MCF 10A (cell line): ENCODE data around the gene PDE9A. TPM values are rescaled to one million over a fixed set of nuclear protein-coding genes. Genes with fewer than 3 reads are reported as not detected.

ENCODE experiments used
- BruUV-seq: library from RNA; stranded (reverse); fragments of 400-500 nt; replicated peaks from 2 replicates; lab custom pipeline; 2021; lab: Mats Ljungman, UMichigan
- CTCF ChIA-PET: fragments of 300-600 bp; sonication (Branson Sonifier 250); formaldehyde crosslinking; extraction: SDS; loops from one replicate; lab custom pipeline; 2021; ENCODE audit warnings: antibody characterized with exemption, inconsistent platforms; lab: Yijun Ruan, JAX
- POLR2A ChIA-PET: fragments of 300-600, 350-650 bp; sonication (Branson Sonifier 250); formaldehyde crosslinking; extraction: SDS; loops from one replicate; lab custom pipeline; 2020; ENCODE audit warnings: antibody characterized with exemption, inconsistent platforms; lab: Yijun Ruan, JAX
- DNase-seq: peaks from one replicate; pipeline ENCODE4 v3.0.0-alpha.2; 2018; ENCODE audit not compliant: unreplicated experiment
- H3K27ac Mint-ChIP-seq: one replicate; pipeline ENCODE4 v1.8.0; 2022; ENCODE audit warnings: mild to moderate bottlenecking, low read depth, mixed read lengths; ENCODE audit not compliant: unreplicated experiment
- H3K27me3 Mint-ChIP-seq: one replicate; pipeline ENCODE4 v1.8.0; 2022; ENCODE audit warnings: mixed read lengths; ENCODE audit not compliant: insufficient read depth, unreplicated experiment
- H3K36me3 Mint-ChIP-seq: one replicate; pipeline ENCODE4 v1.8.0; 2022; ENCODE audit warnings: mild to moderate bottlenecking, moderate library complexity, mixed read lengths; ENCODE audit not compliant: insufficient read depth, unreplicated experiment
- H3K4me1 Mint-ChIP-seq: one replicate; pipeline ENCODE4 v1.8.0; 2022; ENCODE audit warnings: mixed read lengths; ENCODE audit not compliant: insufficient read depth, unreplicated experiment
- H3K4me3 Mint-ChIP-seq: one replicate; pipeline ENCODE4 v1.8.0; 2022; ENCODE audit warnings: mild to moderate bottlenecking, moderate library complexity, mixed read lengths; ENCODE audit not compliant: unreplicated experiment
- H3K9me3 Mint-ChIP-seq: one replicate; pipeline ENCODE4 v1.8.0; 2022; ENCODE audit warnings: mixed read lengths; ENCODE audit not compliant: unreplicated experiment
- intact Hi-C: fragments of 100-400 bp; cut with micrococcal nuclease; formaldehyde crosslinking; loops from 2 replicates; pipeline ENCODE4 v1.14.1; 2022
- total RNA-seq: library from RNA; stranded (reverse); gene quantifications from 2 replicates; pipeline ENCODE4 v1.2.3, GENCODE V29; 2022
- TF ChIP-seq, protein P1 (sequence below): fragments of 200-600 bp; IDR thresholded peaks from one replicate; pipeline ENCODE4 v1.8.0; 2022; ENCODE audit warnings: antibody characterized with exemption, mild to moderate bottlenecking; ENCODE audit not compliant: unreplicated experiment

Gene PDE9A
- total RNA-seq, 1 experiment from 2014 or later = not detected

DNA sequence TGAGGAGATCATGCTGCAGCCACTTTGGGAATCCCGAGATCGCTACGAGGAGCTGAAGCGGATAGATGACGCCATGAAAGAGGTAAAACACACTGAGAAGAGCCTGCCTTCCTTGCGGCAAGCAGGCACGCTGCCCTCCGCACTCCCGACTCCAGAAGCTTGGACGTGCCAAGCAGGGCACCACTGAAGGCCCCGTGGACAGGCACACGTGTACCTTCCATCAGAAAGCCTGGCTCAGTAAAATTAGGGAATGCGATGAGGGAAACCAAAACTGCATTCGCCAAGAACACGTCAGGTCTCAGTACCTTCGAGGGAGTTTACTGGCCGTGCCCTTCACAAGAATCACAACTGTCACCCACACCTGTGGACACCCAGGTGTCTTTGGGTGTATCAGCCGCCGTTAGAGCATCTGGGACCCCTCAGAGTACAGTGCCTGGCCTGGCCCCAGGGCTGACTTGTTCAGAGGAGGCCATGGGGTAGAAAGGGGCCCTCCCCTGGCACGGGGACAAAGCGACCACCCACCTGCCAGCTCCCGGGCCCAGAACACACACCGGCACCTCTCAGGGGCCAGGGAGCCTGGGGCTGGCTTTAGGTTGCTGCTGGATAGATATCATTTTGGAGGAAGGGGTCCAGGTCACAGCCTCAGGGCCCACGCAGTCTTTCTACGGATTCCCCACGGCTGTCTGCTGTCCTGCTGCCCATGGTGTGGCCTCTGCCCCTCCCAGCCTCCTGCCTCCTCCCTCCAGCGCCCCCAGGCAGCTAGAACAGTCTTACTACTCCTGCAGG is 117.5 kb downstream of the PDE9A start:
- no peak overlapping the region for H3K27ac Mint-ChIP-seq
- intact Hi-C loops = no loop called here
- TF ChIP-seq, protein P1, sequence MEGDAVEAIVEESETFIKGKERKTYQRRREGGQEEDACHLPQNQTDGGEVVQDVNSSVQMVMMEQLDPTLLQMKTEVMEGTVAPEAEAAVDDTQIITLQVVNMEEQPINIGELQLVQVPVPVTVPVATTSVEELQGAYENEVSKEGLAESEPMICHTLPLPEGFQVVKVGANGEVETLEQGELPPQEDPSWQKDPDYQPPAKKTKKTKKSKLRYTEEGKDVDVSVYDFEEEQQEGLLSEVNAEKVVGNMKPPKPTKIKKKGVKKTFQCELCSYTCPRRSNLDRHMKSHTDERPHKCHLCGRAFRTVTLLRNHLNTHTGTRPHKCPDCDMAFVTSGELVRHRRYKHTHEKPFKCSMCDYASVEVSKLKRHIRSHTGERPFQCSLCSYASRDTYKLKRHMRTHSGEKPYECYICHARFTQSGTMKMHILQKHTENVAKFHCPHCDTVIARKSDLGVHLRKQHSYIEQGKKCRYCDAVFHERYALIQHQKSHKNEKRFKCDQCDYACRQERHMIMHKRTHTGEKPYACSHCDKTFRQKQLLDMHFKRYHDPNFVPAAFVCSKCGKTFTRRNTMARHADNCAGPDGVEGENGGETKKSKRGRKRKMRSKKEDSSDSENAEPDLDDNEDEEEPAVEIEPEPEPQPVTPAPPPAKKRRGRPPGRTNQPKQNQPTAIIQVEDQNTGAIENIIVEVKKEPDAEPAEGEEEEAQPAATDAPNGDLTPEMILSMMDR = no peak
- no peaks in the 10 kb centered on the region for H3K9me3 Mint-ChIP-seq
- no TSS peak for BruUV-seq
- no peaks in the 10 kb centered on the region for H3K4me1 Mint-ChIP-seq
- H3K4me3 Mint-ChIP-seq = no peak overlapping the region
- ChIA-PET POLR2A (interaction anchor here (0.6 kb wide), 1 partner anchor 137 kb away, joined by 3 read pairs; no protein-coding TSS in a partner anchor), CTCF (interaction anchor here (2.1 kb wide), 1 partner anchor 11 kb away, joined by 4 read pairs; no protein-coding TSS in a partner anchor)
- H3K36me3 Mint-ChIP-seq = no peaks in the 10 kb centered on the region
- DNase-seq = no peak
- H3K27me3 Mint-ChIP-seq = peaks cover 31% of the 10 kb centered on the region

DNA sequence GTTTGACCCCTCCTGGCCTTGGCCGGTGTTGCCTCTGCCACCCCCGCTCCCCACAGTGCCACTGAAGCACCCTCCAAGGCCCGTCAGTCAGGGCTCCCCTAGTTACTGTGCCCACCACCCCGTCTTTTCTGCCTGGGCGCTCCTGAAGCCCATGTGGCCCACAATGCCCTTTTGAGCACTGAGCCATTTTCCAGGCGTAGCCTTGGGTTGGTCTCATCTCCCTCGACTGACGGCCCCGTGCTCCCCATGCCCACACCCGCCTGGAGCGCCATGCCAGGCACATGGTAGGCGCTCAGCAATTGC is 118.0 kb downstream of the PDE9A start:
- Mint-ChIP-seq H3K4me1 (no peaks in the 10 kb centered on the region), H3K27ac (no peak overlapping the region), H3K27me3 (peaks cover 32% of the 10 kb centered on the region), H3K36me3 (no peaks in the 10 kb centered on the region), H3K4me3 (no peak overlapping the region), H3K9me3 (no peaks in the 10 kb centered on the region)
- CTCF ChIA-PET = interaction anchor here (2.1 kb wide), 1 partner anchor 10 kb away, joined by 4 read pairs; no protein-coding TSS in a partner anchor
- DNase-seq = no peak
- TF ChIP-seq, protein P1 = no peak
- POLR2A ChIA-PET = no interaction called here
- BruUV-seq = no TSS peak
- intact Hi-C loops = no loop called here

DNA sequence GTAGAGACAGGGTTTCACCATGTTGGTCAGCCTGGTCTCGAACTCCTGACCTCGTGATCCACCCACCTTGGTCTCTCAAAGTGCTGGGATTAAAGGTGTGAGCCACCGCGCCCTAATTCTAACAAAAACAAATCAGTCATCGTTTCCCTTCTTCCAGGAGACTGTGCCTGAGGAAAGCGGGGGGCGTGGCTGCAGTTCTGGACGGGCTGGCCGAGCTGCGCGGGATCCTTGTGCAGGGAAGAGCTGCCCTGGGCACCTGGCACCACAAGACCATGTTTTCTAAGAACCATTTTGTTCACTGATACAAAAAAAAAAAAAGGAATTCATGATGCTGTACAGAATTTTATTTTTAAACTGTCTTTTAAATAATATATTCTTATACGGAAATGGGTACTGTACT is 121.7 kb downstream of the PDE9A start:
- H3K27me3 Mint-ChIP-seq = peaks cover 46% of the 10 kb centered on the region
- CTCF ChIA-PET = no interaction called here
- DNase-seq = no peak
- intact Hi-C loops = no loop called here
- TF ChIP-seq, protein P1 = no peak
- H3K36me3 Mint-ChIP-seq = no peaks in the 10 kb centered on the region
- H3K9me3 Mint-ChIP-seq = no peaks in the 10 kb centered on the region
- no peaks in the 10 kb centered on the region for H3K4me1 Mint-ChIP-seq
- no TSS peak for BruUV-seq
- no peak overlapping the region for H3K4me3 Mint-ChIP-seq
- POLR2A ChIA-PET = no interaction called here
- no peak overlapping the region for H3K27ac Mint-ChIP-seq

DNA sequence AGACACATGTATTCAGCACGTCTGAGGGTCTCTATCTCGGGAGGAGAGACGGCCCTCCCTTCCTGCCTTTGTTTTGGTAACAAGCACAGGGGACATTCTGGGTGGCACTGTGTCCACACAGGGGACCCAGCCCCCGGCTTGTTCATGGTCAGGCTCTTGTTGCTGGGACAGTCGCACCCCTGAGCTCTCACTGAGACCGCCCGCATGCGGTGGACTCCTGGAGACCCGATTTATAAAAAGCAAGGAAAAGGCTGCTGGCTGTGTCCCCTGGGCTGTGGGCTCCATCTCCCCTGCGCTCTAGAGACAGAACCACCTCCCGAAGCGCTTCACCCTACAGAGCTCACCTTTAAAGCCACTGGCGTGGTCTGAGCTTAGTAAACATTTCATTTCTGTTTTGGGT is 122.5 kb downstream of the PDE9A start:
- peaks cover 53% of the 10 kb centered on the region for H3K27me3 Mint-ChIP-seq
- H3K4me3 Mint-ChIP-seq = no peak overlapping the region
- TF ChIP-seq, protein P1 = no peak
- intact Hi-C loops = no loop called here
- no peak overlapping the region for H3K27ac Mint-ChIP-seq
- BruUV-seq = no TSS peak
- CTCF ChIA-PET = no interaction called here
- no peaks in the 10 kb centered on the region for H3K36me3 Mint-ChIP-seq
- H3K4me1 Mint-ChIP-seq = no peaks in the 10 kb centered on the region
- DNase-seq = no peak
- H3K9me3 Mint-ChIP-seq = no peaks in the 10 kb centered on the region
- POLR2A ChIA-PET = no interaction called here
